ENCODE data around the gene EGLN2.

The EGLN2 gene

GRCh38 chr19:40798683-40799557 is at the start of gene EGLN2:
TSS of gene EGLN2 (plus strand) at chr19:40799191. CDS start at chr19:40800573, 1,382 bp downstream.
- TF ChIP-seq, protein P1, sequence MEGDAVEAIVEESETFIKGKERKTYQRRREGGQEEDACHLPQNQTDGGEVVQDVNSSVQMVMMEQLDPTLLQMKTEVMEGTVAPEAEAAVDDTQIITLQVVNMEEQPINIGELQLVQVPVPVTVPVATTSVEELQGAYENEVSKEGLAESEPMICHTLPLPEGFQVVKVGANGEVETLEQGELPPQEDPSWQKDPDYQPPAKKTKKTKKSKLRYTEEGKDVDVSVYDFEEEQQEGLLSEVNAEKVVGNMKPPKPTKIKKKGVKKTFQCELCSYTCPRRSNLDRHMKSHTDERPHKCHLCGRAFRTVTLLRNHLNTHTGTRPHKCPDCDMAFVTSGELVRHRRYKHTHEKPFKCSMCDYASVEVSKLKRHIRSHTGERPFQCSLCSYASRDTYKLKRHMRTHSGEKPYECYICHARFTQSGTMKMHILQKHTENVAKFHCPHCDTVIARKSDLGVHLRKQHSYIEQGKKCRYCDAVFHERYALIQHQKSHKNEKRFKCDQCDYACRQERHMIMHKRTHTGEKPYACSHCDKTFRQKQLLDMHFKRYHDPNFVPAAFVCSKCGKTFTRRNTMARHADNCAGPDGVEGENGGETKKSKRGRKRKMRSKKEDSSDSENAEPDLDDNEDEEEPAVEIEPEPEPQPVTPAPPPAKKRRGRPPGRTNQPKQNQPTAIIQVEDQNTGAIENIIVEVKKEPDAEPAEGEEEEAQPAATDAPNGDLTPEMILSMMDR (IDR thresholded peaks at IDR 0.05): no peak

- TF ChIP-seq, protein P1 (IDR thresholded peaks at IDR 0.05): no peak
Measured at GRCh38 chr19:40750058-40750873, 48.7 kb upstream of the EGLN2 start, which contains the start of gene ACTMAP. TSS of gene ACTMAP (minus strand) at chr19:40750477. CDS start at chr19:40749803, 674 bp downstream.

- TF ChIP-seq, protein P1 (IDR thresholded peaks at IDR 0.05): no peak
Measured at GRCh38 chr19:40750874-40751537, 48.0 kb upstream of the EGLN2 start, which contains the start of gene SNRPA. TSS of gene SNRPA (plus strand) at chr19:40751203. CDS start at chr19:40751409, 206 bp downstream.

DNA sequence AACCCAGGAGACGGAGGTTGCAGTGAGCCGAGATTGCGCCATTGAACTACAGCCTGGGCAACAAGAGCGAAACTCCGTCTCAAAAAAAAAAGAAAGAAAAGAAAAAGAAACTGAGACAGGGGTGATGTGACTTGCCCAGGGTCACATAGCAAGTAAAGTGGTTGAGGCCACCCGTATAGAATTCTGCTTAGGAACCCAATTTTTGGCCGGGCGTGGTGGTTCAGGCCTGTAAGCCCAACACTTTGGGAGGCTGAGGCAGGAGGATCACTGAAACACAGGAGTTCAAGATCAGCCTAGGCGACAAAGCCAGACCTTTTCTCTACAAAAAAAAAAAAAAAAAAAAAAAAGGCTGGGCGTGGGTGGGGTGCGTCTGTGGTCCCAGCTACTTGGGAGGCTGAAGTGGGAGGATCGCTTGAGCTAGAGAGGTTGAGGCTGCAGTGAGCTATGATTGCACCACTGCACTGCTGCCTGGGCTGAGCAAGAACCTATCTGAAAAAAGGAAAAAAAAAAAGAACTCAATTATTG is 46.7 kb upstream of the EGLN2 start:
- TF ChIP-seq, protein P1 (IDR thresholded peaks at IDR 0.05): no peak

DNA sequence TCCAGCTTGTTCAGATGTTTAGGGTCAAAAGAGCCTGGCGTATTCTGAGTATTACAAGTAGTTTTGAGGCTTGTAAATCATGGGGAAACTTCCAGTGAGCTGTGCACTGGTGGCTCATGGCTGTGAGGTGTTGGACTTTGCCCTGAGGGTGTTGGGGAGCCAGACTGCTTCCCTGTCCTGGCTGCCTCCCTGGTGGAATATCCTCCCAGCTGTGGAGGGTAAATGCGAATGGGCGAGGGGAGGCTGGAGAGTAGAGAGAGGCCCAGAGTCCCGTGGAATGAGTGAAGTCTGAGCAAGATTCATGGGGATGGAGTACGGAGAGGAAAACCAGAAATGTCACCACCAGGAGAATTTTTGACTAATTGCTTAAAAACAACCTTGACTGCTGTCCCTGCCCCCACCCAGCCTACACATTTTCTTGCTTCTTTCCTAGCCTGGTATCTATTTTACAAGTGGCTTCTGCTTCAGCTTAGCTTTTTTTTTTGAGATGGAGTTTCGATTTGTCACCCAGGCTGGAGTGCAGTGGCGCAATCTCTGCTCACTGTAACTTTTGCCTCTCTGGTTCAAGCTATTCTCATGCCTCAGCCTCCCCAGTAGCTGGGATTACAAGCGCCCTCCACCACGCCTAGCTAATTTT is 44.3 kb upstream of the EGLN2 start:
- TF ChIP-seq, protein P1 (IDR thresholded peaks at IDR 0.05): no peak

- TF ChIP-seq, protein P1 (IDR thresholded peaks at IDR 0.05): no peak
Measured at GRCh38 chr19:40755248-40755624, 43.8 kb upstream of the EGLN2 start.

Data from LNCAP (cell line).